Activated naive CD4-positive, alpha-beta T cell treated with anti-CD3 and anti-CD28 coated beads, Interleukin-2, amount 50 U/mL, for 72 hours (primary cell): ENCODE measurements around the gene DBP. TPM values are rescaled to one million over a fixed set of nuclear protein-coding genes. Genes with fewer than 3 reads are reported as not detected.
A peak's percentile ranks its signal among the peaks of the same experiment; 100 is the strongest.

Experiments
- ATAC-seq, 2 donors: fragments of 150-1000 bp; cut with Tn5 transposase; 2 replicates each; pipeline ENCODE4 v1.10.0; 2021; ENCODE audit warnings: mild to moderate bottlenecking in 2 of 2, moderate library complexity in 2 of 2
- DNase-seq, 2 donors: peaks; one replicate each; pipeline ENCODE4 v3.0.0; 2021 to 2022; ENCODE audit warnings: low spot score in 2 of 2
- H3K27ac Mint-ChIP-seq, 2 donors: one replicate each; pipeline ENCODE4 v1.8.0; 2022; ENCODE audit warnings: mild to moderate bottlenecking in 2 of 2, mixed read lengths in 2 of 2
- H3K36me3 Mint-ChIP-seq, 2 donors: one replicate each; pipeline ENCODE4 v1.8.0; 2022; ENCODE audit warnings: mixed read lengths in 2 of 2
- H3K9me3 Mint-ChIP-seq, 2 donors: one replicate each; pipeline ENCODE4 v1.8.0; 2022; ENCODE audit warnings: mixed read lengths in 2 of 2
- total RNA-seq, 2 donors: library from RNA; stranded (reverse); gene quantifications; one replicate each; pipeline ENCODE4 v1.2.3, GENCODE V29; 2022

Gene DBP
- total RNA-seq, 2 donors from 2014 or later, result 10.5 to 16.9 TPM

GRCh38 chr19:48650974-48651682 is 13.9 kb upstream of the DBP start:
- Mint-ChIP-seq H3K36me3 (no peaks in the 10 kb centered on the region), H3K27ac (peak overlapping the region in 1 of 2 donors; percentile 56), H3K9me3 (no peaks in the 10 kb centered on the region)
- DNase-seq (no peak), ATAC-seq (no peak)

- H3K27ac Mint-ChIP-seq, result peak overlapping the region; percentile 1 to 6
- H3K36me3 Mint-ChIP-seq, result no peaks in the 10 kb centered on the region
Observed at GRCh38 chr19:48648134-48648533, 11.0 kb upstream of the DBP start.

GRCh38 chr19:48646722-48647216 is 9.6 kb upstream of the DBP start:
- no peaks in the 10 kb centered on the region for H3K9me3 Mint-ChIP-seq
- no peaks in the 10 kb centered on the region for H3K36me3 Mint-ChIP-seq
- DNase-seq, result no peak
- H3K27ac Mint-ChIP-seq, result peak overlapping the region in 1 of 2 donors; percentile 80
- no peak for ATAC-seq

More at GRCh38 chr19:48648134-48648533, 11.0 kb upstream of the DBP start:
- DNase-seq, result no peak
- ATAC-seq, result no peak
- no peaks in the 10 kb centered on the region for H3K9me3 Mint-ChIP-seq

- ATAC-seq, result peak; percentile 87 to 93
- H3K27ac Mint-ChIP-seq, result peak within 1 kb of the TSS; percentile 80 to 81
- no peaks in the 10 kb centered on the region for H3K9me3 Mint-ChIP-seq
- DNase-seq, result peak; percentile 92 to 96
- no peaks in the 10 kb centered on the region for H3K36me3 Mint-ChIP-seq
Observed at GRCh38 chr19:48646001-48646721, 9.0 kb upstream of the DBP start, which contains the start of gene CA11. TSS of gene CA11 (minus strand) at chr19:48646187. CDS start at chr19:48645632, 555 bp downstream.

- Mint-ChIP-seq H3K27ac (peak overlapping the region; percentile 80 to 81), H3K36me3 (no peaks in the 10 kb centered on the region), H3K9me3 (no peaks in the 10 kb centered on the region)
- no peak for ATAC-seq
- no peak for DNase-seq
Observed at GRCh38 chr19:48645620-48646000, 8.4 kb upstream of the DBP start.

GRCh38 chr19:48644839-48645619 is 7.8 kb upstream of the DBP start:
- ATAC-seq (peak; percentile 28 to 76), DNase-seq (peak in 1 of 2 donors; percentile 70)
- no peaks in the 10 kb centered on the region for H3K36me3 Mint-ChIP-seq
- H3K27ac Mint-ChIP-seq, result peak overlapping the region in 1 of 2 donors; percentile 80
- H3K9me3 Mint-ChIP-seq, result no peaks in the 10 kb centered on the region

- H3K9me3 Mint-ChIP-seq, result no peaks in the 10 kb centered on the region
- no peak for ATAC-seq
- H3K36me3 Mint-ChIP-seq, result no peaks in the 10 kb centered on the region
- no peak for DNase-seq
- H3K27ac Mint-ChIP-seq, result no peak overlapping the region
Observed at GRCh38 chr19:48644355-48644754, 7.2 kb upstream of the DBP start.

- no peak for DNase-seq
- no peak for ATAC-seq
- peaks cover 0 to 7% of the 10 kb centered on the region in 2 donors for H3K9me3 Mint-ChIP-seq
- H3K36me3 Mint-ChIP-seq, result peaks cover 0 to 12% of the 10 kb centered on the region in 2 donors
- no peak overlapping the region for H3K27ac Mint-ChIP-seq
Observed at GRCh38 chr19:48642862-48643261, 5.7 kb upstream of the DBP start.

- Mint-ChIP-seq H3K27ac (no peak overlapping the region), H3K36me3 (peaks cover 0 to 16% of the 10 kb centered on the region in 2 donors), H3K9me3 (peaks cover 0 to 11% of the 10 kb centered on the region in 2 donors)
- ATAC-seq (no peak), DNase-seq (no peak)
Observed at GRCh38 chr19:48641850-48642249, 4.7 kb upstream of the DBP start.

- peaks cover 0 to 11% of the 10 kb centered on the region in 2 donors for H3K9me3 Mint-ChIP-seq
- ATAC-seq (no peak), DNase-seq (no peak)
- H3K27ac Mint-ChIP-seq, result no peak overlapping the region
- H3K36me3 Mint-ChIP-seq, result peaks cover 0 to 16% of the 10 kb centered on the region in 2 donors
Observed at GRCh38 chr19:48639483-48640375, 2.5 kb upstream of the DBP start.

- DNase-seq, result no peak
- peaks cover 0 to 16% of the 10 kb centered on the region in 2 donors for H3K36me3 Mint-ChIP-seq
- H3K27ac Mint-ChIP-seq, result peak overlapping the region; percentile 11 to 91
- ATAC-seq, result no peak
- H3K9me3 Mint-ChIP-seq, result peaks cover 0 to 11% of the 10 kb centered on the region in 2 donors
Observed at GRCh38 chr19:48638831-48639381, 1.7 kb upstream of the DBP start.

GRCh38 chr19:48637948-48638830 is 1.0 kb upstream of the DBP start:
- ATAC-seq, result peak; percentile 21 to 25
- Mint-ChIP-seq H3K9me3 (peaks cover 0 to 11% of the 10 kb centered on the region in 2 donors), H3K36me3 (peaks cover 0 to 16% of the 10 kb centered on the region in 2 donors), H3K27ac (peak overlapping the region; percentile 91 to 100)
- DNase-seq, result peak; percentile 64 to 66

GRCh38 chr19:48637449-48637947 is 319 bp upstream of the DBP start:
- DNase-seq (peak; percentile 88 to 97), ATAC-seq (peak; percentile 52 to 85)
- peaks cover 0 to 11% of the 10 kb centered on the region in 2 donors for H3K9me3 Mint-ChIP-seq
- peaks cover 0 to 16% of the 10 kb centered on the region in 2 donors for H3K36me3 Mint-ChIP-seq
- H3K27ac Mint-ChIP-seq, result peak overlapping the region; percentile 91 to 100
